ENCODE data around the gene TSC2. TPM values are rescaled to one million over a fixed set of nuclear protein-coding genes. Genes with fewer than 3 reads are reported as not detected.
"Not testable (repeated sequence)": the region's sequence is repeated elsewhere in the genome, so short reads cannot be mapped to it uniquely, and the experiment has no call there.

TSC2 gene
- total RNA-seq, 4 donors from 2014 or later: 98.4 to 220 (median 141) TPM

- Histone ChIP-seq H3K4me3 (peak overlapping the region in 1 of 4 donors; percentile 24), H3K27ac (peak overlapping the region in 2 of 4 donors; percentile 30 to 38), H3K4me1 (peaks cover 0 to 56% (median 6%) of the 10 kb centered on the region in 4 donors), H3K27me3 (no peaks in the 10 kb centered on the region), H3K36me3 (no peaks in the 10 kb centered on the region), H3K9me3 (no peaks in the 10 kb centered on the region)
- DNase-seq: no peak
- TF ChIP-seq POLR2A (IDR thresholded peaks at IDR 0.05): no peak
- TF ChIP-seq, protein P1, sequence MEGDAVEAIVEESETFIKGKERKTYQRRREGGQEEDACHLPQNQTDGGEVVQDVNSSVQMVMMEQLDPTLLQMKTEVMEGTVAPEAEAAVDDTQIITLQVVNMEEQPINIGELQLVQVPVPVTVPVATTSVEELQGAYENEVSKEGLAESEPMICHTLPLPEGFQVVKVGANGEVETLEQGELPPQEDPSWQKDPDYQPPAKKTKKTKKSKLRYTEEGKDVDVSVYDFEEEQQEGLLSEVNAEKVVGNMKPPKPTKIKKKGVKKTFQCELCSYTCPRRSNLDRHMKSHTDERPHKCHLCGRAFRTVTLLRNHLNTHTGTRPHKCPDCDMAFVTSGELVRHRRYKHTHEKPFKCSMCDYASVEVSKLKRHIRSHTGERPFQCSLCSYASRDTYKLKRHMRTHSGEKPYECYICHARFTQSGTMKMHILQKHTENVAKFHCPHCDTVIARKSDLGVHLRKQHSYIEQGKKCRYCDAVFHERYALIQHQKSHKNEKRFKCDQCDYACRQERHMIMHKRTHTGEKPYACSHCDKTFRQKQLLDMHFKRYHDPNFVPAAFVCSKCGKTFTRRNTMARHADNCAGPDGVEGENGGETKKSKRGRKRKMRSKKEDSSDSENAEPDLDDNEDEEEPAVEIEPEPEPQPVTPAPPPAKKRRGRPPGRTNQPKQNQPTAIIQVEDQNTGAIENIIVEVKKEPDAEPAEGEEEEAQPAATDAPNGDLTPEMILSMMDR (IDR thresholded peaks at IDR 0.05): no peak
Observed at GRCh38 chr16:2030036-2030435, 17.7 kb upstream of the TSC2 start.

DNA sequence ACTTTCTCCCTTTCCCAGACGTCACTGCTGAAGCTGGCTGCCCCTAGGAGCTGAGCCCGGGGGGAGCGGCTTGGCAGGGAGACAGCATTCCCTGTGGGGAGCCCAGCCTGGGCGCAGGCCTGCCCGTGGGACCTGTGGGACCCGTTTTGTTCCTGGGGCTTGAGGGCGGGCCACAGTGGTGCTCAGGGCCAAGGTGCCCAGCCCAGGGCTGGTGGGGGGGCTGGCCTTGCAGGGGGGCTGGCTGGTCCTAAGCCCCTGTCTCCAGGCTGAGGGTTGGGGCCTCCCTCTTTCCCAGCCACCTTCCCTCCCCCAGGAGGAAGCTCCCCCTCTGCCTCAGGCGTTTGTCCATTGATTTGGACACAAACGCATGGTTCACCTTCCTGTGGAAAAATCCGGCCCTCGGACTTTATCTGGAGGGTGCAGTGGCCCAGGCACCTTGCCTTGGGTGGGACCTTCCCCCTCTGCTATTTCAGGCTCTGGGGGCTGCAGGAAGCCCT, 16.7 kb upstream of the TSC2 start:
- Histone ChIP-seq H3K4me3 (no peak overlapping the region), H3K4me1 (peaks cover 0 to 63% (median 5%) of the 10 kb centered on the region in 4 donors), H3K36me3 (no peaks in the 10 kb centered on the region), H3K27ac (peak overlapping the region in 2 of 4 donors; percentile 49 to 90), H3K27me3 (no peaks in the 10 kb centered on the region), H3K9me3 (no peaks in the 10 kb centered on the region)
- DNase-seq: no peak
- TF ChIP-seq, protein P1 (IDR thresholded peaks at IDR 0.05): no peak
- no peak for TF ChIP-seq POLR2A (IDR thresholded peaks at IDR 0.05)

GRCh38 chr16:2032285-2033056, 15.3 kb upstream of the TSC2 start:
- Histone ChIP-seq H3K27ac (peak overlapping the region; percentile 61 to 90 (median 74)), H3K4me1 (peaks cover 0 to 67% (median 0%) of the 10 kb centered on the region in 4 donors), H3K9me3 (no peaks in the 10 kb centered on the region), H3K4me3 (peak overlapping the region in 2 of 4 donors; percentile 10 to 40), H3K36me3 (no peaks in the 10 kb centered on the region), H3K27me3 (no peaks in the 10 kb centered on the region)
- no peak for TF ChIP-seq POLR2A (IDR thresholded peaks at IDR 0.05)
- TF ChIP-seq, protein P1 (IDR thresholded peaks at IDR 0.05): no peak
- no peak for DNase-seq

DNA sequence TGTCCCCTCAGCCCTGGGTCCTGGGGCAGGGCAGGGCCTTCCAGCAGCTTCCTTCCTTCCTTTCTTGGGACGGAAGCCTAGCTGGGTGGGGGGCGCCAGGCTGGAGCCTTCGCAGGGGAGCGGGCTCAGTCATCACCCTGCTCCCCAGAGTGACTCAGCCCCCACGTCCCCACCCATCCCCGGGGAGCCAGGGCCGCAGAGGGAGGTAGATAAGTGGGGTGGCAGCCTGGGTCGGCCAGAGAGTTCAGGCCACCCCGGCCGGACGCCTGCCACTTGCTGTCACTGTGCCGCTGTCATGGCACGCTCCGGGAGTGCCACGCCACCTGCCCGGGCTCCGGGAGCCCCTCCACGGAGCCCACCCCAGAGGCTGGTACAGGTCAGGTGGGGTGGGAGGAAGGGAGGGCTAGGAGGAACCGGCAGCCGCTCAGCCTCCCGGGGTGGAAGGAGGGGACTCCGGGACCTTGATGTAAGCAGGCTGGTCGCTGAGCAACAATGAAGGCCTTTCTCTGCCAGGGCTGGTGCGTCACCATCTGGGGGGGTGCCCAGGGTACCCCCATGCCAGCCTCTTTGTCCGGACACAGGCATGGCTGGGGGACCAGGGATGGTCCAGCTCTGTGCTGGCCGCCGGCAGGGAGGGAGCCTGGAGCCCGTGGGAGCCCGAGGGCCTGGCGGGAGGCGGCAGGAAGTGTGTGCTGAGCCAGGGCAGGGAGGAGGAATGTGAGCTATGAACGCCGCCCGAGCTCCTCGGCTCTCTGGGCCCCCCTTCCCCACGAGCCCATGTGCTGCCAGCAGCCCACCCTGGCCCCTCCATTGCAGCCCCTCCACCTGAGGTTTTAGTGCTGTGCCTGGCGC, 14.5 kb upstream of the TSC2 start:
- TF ChIP-seq, protein P1 (IDR thresholded peaks at IDR 0.05): no peak
- no peak for TF ChIP-seq POLR2A (IDR thresholded peaks at IDR 0.05)
- H3K27me3 ChIP-seq: no peaks in the 10 kb centered on the region
- DNase-seq: no peak
- no peaks in the 10 kb centered on the region for H3K36me3 ChIP-seq
- peak overlapping the region; percentile 61 to 90 (median 74) for H3K27ac ChIP-seq
- no peaks in the 10 kb centered on the region for H3K9me3 ChIP-seq
- H3K4me3 ChIP-seq: peak overlapping the region; percentile 3 to 40 (median 14)
- peaks cover 0 to 65% (median 0%) of the 10 kb centered on the region in 4 donors for H3K4me1 ChIP-seq

DNA sequence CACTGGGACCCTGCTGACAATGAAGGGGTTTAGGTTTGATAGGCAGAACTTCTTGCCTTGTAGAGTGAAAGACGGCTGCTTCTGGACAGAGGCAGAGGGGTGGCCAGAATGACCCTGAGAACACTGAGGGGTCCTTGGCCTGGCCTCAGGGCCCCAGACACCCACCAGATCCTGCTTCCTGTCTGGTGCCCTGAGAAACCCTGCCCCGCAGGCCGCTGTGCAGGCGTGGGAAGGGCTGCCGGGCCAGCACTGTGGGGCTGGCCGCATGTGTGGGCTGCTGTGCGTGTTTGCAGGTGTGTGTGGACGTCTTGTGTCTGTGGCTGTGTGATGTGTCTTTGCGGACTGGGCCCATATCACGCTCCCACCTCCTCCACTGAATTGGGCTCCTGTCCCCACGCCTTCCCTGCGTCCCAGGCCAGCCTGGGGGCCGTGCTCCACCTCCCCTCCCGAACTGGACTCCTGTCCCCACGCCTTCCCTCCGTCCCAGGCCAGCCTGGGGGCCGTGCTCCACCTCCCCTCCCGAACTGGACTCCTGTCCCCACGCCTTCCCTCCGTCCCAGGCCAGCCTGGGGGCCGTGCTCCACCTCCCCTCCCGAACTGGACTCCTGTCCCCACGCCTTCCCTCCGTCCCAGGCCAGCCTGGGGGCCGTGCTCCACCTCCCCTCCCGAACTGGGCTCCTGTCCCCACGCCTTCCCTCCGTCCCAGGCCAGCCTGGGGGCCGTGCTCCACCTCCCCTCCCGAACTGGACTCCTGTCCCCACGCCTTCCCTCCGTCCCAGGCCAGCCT, 13.7 kb upstream of the TSC2 start:
- not testable (repeated sequence) for H3K36me3 ChIP-seq, DNase-seq, H3K27me3 ChIP-seq, H3K9me3 ChIP-seq
- Histone ChIP-seq H3K4me3 (peak overlapping the region; percentile 3 to 40 (median 14)), H3K4me1 (peaks cover 0 to 66% (median 0%) of the 10 kb centered on the region in 4 donors), H3K27ac (peak overlapping the region; percentile 61 to 91 (median 74))

All from Peyer's patch (tissue), 4 donors.